Upper lobe of left lung (tissue), 6 donors: ENCODE results near the gene SLCO3A1. TPM values are rescaled to one million over a fixed set of nuclear protein-coding genes. Genes with fewer than 3 reads are reported as not detected.

Experiments
- ATAC-seq, 2 donors: fragments of 200-7000 bp; cut with Tn5 transposase; one replicate each; pipeline ENCODE4 v1.9.1; 2022; ENCODE audit warnings: mild to moderate bottlenecking in 2 of 2, moderate library complexity in 2 of 2; ENCODE audit not compliant: low FRiP score in 2 of 2
- DNase-seq, 2 donors: peaks; one replicate each; pipeline ENCODE4 v3.0.0-alpha.2; 2019 to 2020
- H3K27ac ChIP-seq, 4 donors: fragments of 200-600 bp; sonication (generic); one replicate each; pipeline ENCODE4 v1.5.1; 2016 to 2019
- H3K27me3 ChIP-seq, 4 donors: fragments of 200-600 bp; sonication (generic); one replicate each; pipeline ENCODE4 v1.5.1; 2017 to 2019
- H3K36me3 ChIP-seq, 4 donors: fragments of 200-600 bp; sonication (generic); one replicate each; pipeline ENCODE4 v1.5.1; 2016 to 2019
- H3K4me1 ChIP-seq, 4 donors: fragments of 200-600 bp; sonication (generic); one replicate each; pipeline ENCODE4 v1.5.1; 2018 to 2019
- H3K4me3 ChIP-seq, 4 donors: fragments of 200-600 bp; sonication (generic); one replicate each; pipeline ENCODE4 v1.5.1; 2017 to 2019; ENCODE audit warnings: mild to moderate bottlenecking in 2 of 4, moderate library complexity in 1 of 4
- H3K9me3 ChIP-seq, 4 donors: fragments of 200-600 bp; sonication (generic); one replicate each; pipeline ENCODE4 v1.5.1; 2018 to 2019
- CTCF ChIP-seq, 6 experiments: fragments of 450-650 bp in 4 of 6; fragments of 200-600 bp in 2 of 6; sonication (generic) in 2 of 6; IDR thresholded peaks; one replicate each; pipeline ENCODE4 v1.5.1; 2016 to 2019; ENCODE audit warnings: antibody characterized with exemption in 6 of 6
- EP300 ChIP-seq, 4 donors: sonication (generic); formaldehyde crosslinking; IDR thresholded peaks; one replicate each; pipeline ENCODE4 v1.5.1; 2017; ENCODE audit warnings: antibody characterized with exemption in 4 of 4, control low read depth in 2 of 4
- POLR2A ChIP-seq, 4 donors: fragments of 450-650 bp; IDR thresholded peaks; one replicate each; pipeline ENCODE4 v1.5.1; 2016 to 2017; ENCODE audit warnings: antibody characterized with exemption in 4 of 4, mild to moderate bottlenecking in 2 of 4
- POLR2AphosphoS5 ChIP-seq, 2 donors: sonication (generic); formaldehyde crosslinking; IDR thresholded peaks; one replicate each; pipeline ENCODE4 v1.5.1; 2017; ENCODE audit warnings: antibody characterized with exemption in 2 of 2
- WGBS, 2 donors: methylation state at CpG; one replicate each; pipeline ENCODE4 v1.1.5; 2017 to 2018; 5-methylcytosine and 5-hydroxymethylcytosine counted together
- total RNA-seq, 6 donors: library from RNA; depleted of rRNA in 4 of 6; stranded (reverse); fragments of >200 nt in 4 of 6; gene quantifications; one replicate each; pipeline versions ENCODE4 v1.1.0 to v1.2.1, GENCODE V29; 2016 to 2021
- donor health status: DM: no; HTN: no; CAD: no; lungs with moderate emphysema.
- donor health status: DM: no; HTN: yes; CAD: no; lungs with severe emphysema.

SLCO3A1 gene
- total RNA-seq, 6 donors from 2014 or later: 29.3 to 56.6 (median 46.7) TPM

- no peak for TF ChIP-seq CTCF (IDR thresholded peaks at IDR 0.05)
- TF ChIP-seq EP300 (IDR thresholded peaks at IDR 0.05): no peak
- TF ChIP-seq POLR2A (IDR thresholded peaks at IDR 0.05): no peak
- TF ChIP-seq POLR2AphosphoS5 (IDR thresholded peaks at IDR 0.05): no peak
- DNase-seq (no peak), ATAC-seq (no peak)
- no peak overlapping the region for H3K27ac ChIP-seq
- H3K4me1 ChIP-seq: peaks cover 2 to 52% (median 21%) of the 10 kb centered on the region in 4 donors
- 64 to 91% methylated on average over 7 of the region's 7 CpGs for WGBS, 2 donors
- no peaks in the 10 kb centered on the region for H3K27me3 ChIP-seq
- H3K9me3 ChIP-seq: no peaks in the 10 kb centered on the region
- no peaks in the 10 kb centered on the region for H3K36me3 ChIP-seq
- no peak overlapping the region for H3K4me3 ChIP-seq
Measured at GRCh38 chr15:92019706-92020105, 166.2 kb downstream of the SLCO3A1 start.

- Histone ChIP-seq H3K27ac (peak overlapping the region in 1 of 4 donors; percentile 26), H3K36me3 (no peaks in the 10 kb centered on the region), H3K4me1 (peaks cover 2 to 52% (median 21%) of the 10 kb centered on the region in 4 donors), H3K9me3 (no peaks in the 10 kb centered on the region), H3K27me3 (no peaks in the 10 kb centered on the region), H3K4me3 (no peak overlapping the region)
- DNase-seq: no peak
- TF ChIP-seq POLR2A (IDR thresholded peaks at IDR 0.05) (no peak), CTCF (IDR thresholded peaks at IDR 0.05) (no peak), EP300 (IDR thresholded peaks at IDR 0.05) (no peak), POLR2AphosphoS5 (IDR thresholded peaks at IDR 0.05) (no peak)
- peak in 1 of 2 donors; percentile 11 for ATAC-seq
- 86 to 89% methylated on average over 2 of the region's 2 CpGs for WGBS, 2 donors
Measured at GRCh38 chr15:92020207-92020606, 166.7 kb downstream of the SLCO3A1 start.

- Histone ChIP-seq H3K27ac (peak overlapping the region in 1 of 4 donors; percentile 26), H3K27me3 (no peaks in the 10 kb centered on the region), H3K9me3 (no peaks in the 10 kb centered on the region), H3K4me1 (peaks cover 2 to 52% (median 21%) of the 10 kb centered on the region in 4 donors), H3K36me3 (no peaks in the 10 kb centered on the region), H3K4me3 (no peak overlapping the region)
- DNase-seq: no peak
- TF ChIP-seq POLR2A (IDR thresholded peaks at IDR 0.05) (no peak), CTCF (IDR thresholded peaks at IDR 0.05) (no peak), EP300 (IDR thresholded peaks at IDR 0.05) (no peak), POLR2AphosphoS5 (IDR thresholded peaks at IDR 0.05) (no peak)
- ATAC-seq: peak in 1 of 2 donors; percentile 84
- 90% methylated on average over 3 of the region's 3 CpGs for WGBS, 2 donors
Measured at GRCh38 chr15:92020804-92021203, 167.3 kb downstream of the SLCO3A1 start.

GRCh38 chr15:92021792-92022191, 168.3 kb downstream of the SLCO3A1 start:
- no peak for DNase-seq
- H3K9me3 ChIP-seq: no peaks in the 10 kb centered on the region
- H3K27ac ChIP-seq: no peak overlapping the region
- H3K4me3 ChIP-seq: no peak overlapping the region
- TF ChIP-seq POLR2A (IDR thresholded peaks at IDR 0.05) (no peak), EP300 (IDR thresholded peaks at IDR 0.05) (no peak), POLR2AphosphoS5 (IDR thresholded peaks at IDR 0.05) (no peak), CTCF (IDR thresholded peaks at IDR 0.05) (no peak)
- 67 to 81% methylated on average over 5 of the region's 5 CpGs for WGBS, 2 donors
- H3K27me3 ChIP-seq: no peaks in the 10 kb centered on the region
- peaks cover 2 to 52% (median 21%) of the 10 kb centered on the region in 4 donors for H3K4me1 ChIP-seq
- no peaks in the 10 kb centered on the region for H3K36me3 ChIP-seq
- no peak for ATAC-seq

GRCh38 chr15:92023965-92024364, 170.5 kb downstream of the SLCO3A1 start:
- Histone ChIP-seq H3K4me3 (no peak overlapping the region), H3K27ac (no peak overlapping the region), H3K9me3 (no peaks in the 10 kb centered on the region), H3K4me1 (peaks cover 4 to 49% (median 26%) of the 10 kb centered on the region in 4 donors), H3K27me3 (no peaks in the 10 kb centered on the region), H3K36me3 (no peaks in the 10 kb centered on the region)
- 69 to 78% methylated on average over 1 of the region's 1 CpG for WGBS, 2 donors
- no peak for ATAC-seq
- DNase-seq: no peak
- TF ChIP-seq POLR2AphosphoS5 (IDR thresholded peaks at IDR 0.05) (no peak), EP300 (IDR thresholded peaks at IDR 0.05) (no peak)
